Mesendoderm (in vitro differentiated cells): ENCODE data around the gene MRPS5.

Experiments
- DNase-seq: peaks from one replicate; pipeline ENCODE4 v3.0.0; 2013
- H2AK5ac ChIP-seq: 2 replicates; pipeline ENCODE4 v1.6.1; 2013; ENCODE audit warnings: low read length, inconsistent platforms
- H2BK120ac ChIP-seq: 2 replicates; pipeline ENCODE4 v1.6.1; 2013; ENCODE audit warnings: low read depth, mild to moderate bottlenecking, low read length, moderate library complexity, mixed read lengths
- H2BK15ac ChIP-seq: replicated peaks from 2 replicates; pipeline ENCODE4 v1.6.1; 2013; ENCODE audit warnings: low read depth, mild to moderate bottlenecking, moderate library complexity
- H2BK5ac ChIP-seq: 2 replicates; pipeline ENCODE4 v1.6.1; 2013; ENCODE audit warnings: low read length, inconsistent platforms
- H3K18ac ChIP-seq: 2 replicates; pipeline ENCODE4 v1.6.1; 2013; ENCODE audit warnings: mild to moderate bottlenecking, low read length, mixed read lengths
- H3K23ac ChIP-seq: one replicate; pipeline ENCODE4 v1.6.1; 2013; ENCODE audit warnings: low read length
- H3K27ac ChIP-seq: 2 replicates; pipeline ENCODE4 v1.5.1; 2013; ENCODE audit warnings: low read depth, mild to moderate bottlenecking, inconsistent platforms, low read length, moderate library complexity
- H3K27me3 ChIP-seq: 2 replicates; pipeline ENCODE4 v1.6.1; 2013; ENCODE audit warnings: low read length, control low read depth, mild to moderate bottlenecking, inconsistent platforms; ENCODE audit not compliant: insufficient read depth, poor library complexity
- H3K36me3 ChIP-seq: 2 replicates; pipeline ENCODE4 v1.6.1; 2013; ENCODE audit warnings: low read length, inconsistent platforms; ENCODE audit not compliant: control insufficient read depth, insufficient read depth
- H3K4ac ChIP-seq: one replicate; pipeline ENCODE4 v1.6.1; 2013; ENCODE audit warnings: low read depth, mild to moderate bottlenecking, low read length, moderate library complexity
- H3K4me1 ChIP-seq: 2 replicates; pipeline ENCODE4 v1.6.1; 2013; ENCODE audit warnings: low read depth, low read length, inconsistent platforms; ENCODE audit not compliant: control insufficient read depth
- H3K4me2 ChIP-seq: 2 replicates; pipeline ENCODE4 v1.6.1; 2013; ENCODE audit warnings: low read length
- H3K4me3 ChIP-seq: 2 replicates; pipeline ENCODE4 v1.5.1; 2013; ENCODE audit warnings: mild to moderate bottlenecking, low read length
- H3K56ac ChIP-seq: one replicate; pipeline ENCODE4 v1.6.1; 2013; ENCODE audit warnings: low read length
- H3K79me1 ChIP-seq: 2 replicates; pipeline ENCODE4 v1.6.1; 2013; ENCODE audit warnings: low read length, inconsistent platforms
- H3K79me2 ChIP-seq: 2 replicates; pipeline ENCODE4 v1.6.1; 2013; ENCODE audit warnings: mild to moderate bottlenecking, low read length; ENCODE audit not compliant: control insufficient read depth, insufficient read depth
- H3K9ac ChIP-seq: 2 replicates; pipeline ENCODE4 v1.6.1; 2013; ENCODE audit warnings: low read length, inconsistent platforms
- H4K5ac ChIP-seq: one replicate; pipeline ENCODE4 v1.6.1; 2013; ENCODE audit warnings: low read length
- H4K8ac ChIP-seq: one replicate; pipeline ENCODE4 v1.6.1; 2013; ENCODE audit warnings: low read depth, mild to moderate bottlenecking, control low read depth, low read length, moderate library complexity
- WGBS: extraction: QIAGEN DNeasy Blood & Tissue Kit; methylation state at CpG from one replicate; pipeline ENCODE4 v1.1.7; 2013; ENCODE audit warnings: low lambda C conversion rate, missing lambda C conversion rate; ENCODE audit not compliant: insufficient coverage; ENCODE audit errors: extremely low coverage; 5-methylcytosine and 5-hydroxymethylcytosine counted together

Gene MRPS5

GRCh38 chr2:95053543-95053942 lies 68.1 kb downstream of the MRPS5 start:
- WGBS: no CpG with 5 or more reads among the region's 11 CpGs
- no peak overlapping the region for H3K4me2 ChIP-seq
- no peak overlapping the region for H4K8ac ChIP-seq
- H3K36me3 ChIP-seq: no peaks in the 10 kb centered on the region
- no peak overlapping the region for H2BK120ac ChIP-seq
- H3K56ac ChIP-seq: no peak overlapping the region
- H3K79me1 ChIP-seq: no peaks in the 10 kb centered on the region
- H2BK5ac ChIP-seq: no peak overlapping the region
- H4K5ac ChIP-seq: no peak overlapping the region
- no peak overlapping the region for H2AK5ac ChIP-seq
- DNase-seq: peak; percentile 66
- H3K9ac ChIP-seq: no peak overlapping the region
- no peaks in the 10 kb centered on the region for H3K79me2 ChIP-seq
- H3K4ac ChIP-seq: no peak overlapping the region
- no peak overlapping the region for H2BK15ac ChIP-seq
- H3K18ac ChIP-seq: no peak overlapping the region
- no peak overlapping the region for H3K27ac ChIP-seq
- no peaks in the 10 kb centered on the region for H3K4me1 ChIP-seq
- H3K23ac ChIP-seq: no peak overlapping the region
- H3K27me3 ChIP-seq: no peaks in the 10 kb centered on the region
- no peak overlapping the region for H3K4me3 ChIP-seq

GRCh38 chr2:95052804-95053479 lies 68.7 kb downstream of the MRPS5 start:
- no CpG with 5 or more reads among the region's 13 CpGs for WGBS
- H2BK120ac ChIP-seq: no peak overlapping the region
- no peak overlapping the region for H3K27ac ChIP-seq
- H3K18ac ChIP-seq: no peak overlapping the region
- H3K9ac ChIP-seq: no peak overlapping the region
- H3K27me3 ChIP-seq: no peaks in the 10 kb centered on the region
- H3K23ac ChIP-seq: no peak overlapping the region
- no peak overlapping the region for H3K4me3 ChIP-seq
- H2BK5ac ChIP-seq: no peak overlapping the region
- DNase-seq: peak; percentile 28
- no peak overlapping the region for H4K8ac ChIP-seq
- no peaks in the 10 kb centered on the region for H3K79me2 ChIP-seq
- no peak overlapping the region for H3K4ac ChIP-seq
- no peak overlapping the region for H3K56ac ChIP-seq
- no peak overlapping the region for H4K5ac ChIP-seq
- H3K36me3 ChIP-seq: no peaks in the 10 kb centered on the region
- H3K4me1 ChIP-seq: no peaks in the 10 kb centered on the region
- no peaks in the 10 kb centered on the region for H3K79me1 ChIP-seq
- H2BK15ac ChIP-seq: no peak overlapping the region
- no peak overlapping the region for H3K4me2 ChIP-seq
- no peak overlapping the region for H2AK5ac ChIP-seq

GRCh38 chr2:95052307-95052706 lies 69.3 kb downstream of the MRPS5 start:
- Histone ChIP-seq H2AK5ac (no peak overlapping the region), H3K27me3 (no peaks in the 10 kb centered on the region), H3K79me2 (no peaks in the 10 kb centered on the region), H2BK5ac (no peak overlapping the region), H3K27ac (no peak overlapping the region), H3K9ac (no peak overlapping the region), H3K4me3 (no peak overlapping the region), H4K8ac (no peak overlapping the region), H3K4me1 (no peaks in the 10 kb centered on the region), H4K5ac (no peak overlapping the region), H3K36me3 (no peaks in the 10 kb centered on the region), H2BK15ac (no peak overlapping the region), H2BK120ac (no peak overlapping the region), H3K79me1 (no peaks in the 10 kb centered on the region), H3K23ac (no peak overlapping the region), H3K56ac (no peak overlapping the region), H3K4me2 (no peak overlapping the region), H3K18ac (no peak overlapping the region), H3K4ac (no peak overlapping the region)
- no peak for DNase-seq
- WGBS: no CpG with 5 or more reads among the region's 6 CpGs

DNA sequence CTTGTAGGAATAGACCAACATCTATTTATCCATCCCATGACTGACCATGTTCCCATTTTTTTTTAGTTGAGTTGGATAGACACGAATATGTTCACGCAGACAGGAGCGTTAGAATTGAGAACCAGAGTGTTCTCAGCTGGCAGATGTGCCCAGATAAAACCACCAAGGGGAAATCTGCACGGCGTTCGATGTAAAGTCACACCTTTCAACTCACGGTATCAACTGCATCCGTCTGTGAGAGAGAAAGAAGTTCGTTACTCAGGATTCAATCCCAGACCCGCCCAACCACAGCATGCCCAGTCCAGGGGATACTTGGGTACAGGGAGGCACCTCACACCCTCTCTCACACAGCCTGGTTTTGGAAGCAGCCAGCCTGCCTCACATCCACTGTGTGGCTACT lies 70.0 kb downstream of the MRPS5 start:
- no peak overlapping the region for H3K9ac ChIP-seq
- no peak overlapping the region for H3K4me3 ChIP-seq
- no CpG with 5 or more reads among the region's 10 CpGs for WGBS

DNA sequence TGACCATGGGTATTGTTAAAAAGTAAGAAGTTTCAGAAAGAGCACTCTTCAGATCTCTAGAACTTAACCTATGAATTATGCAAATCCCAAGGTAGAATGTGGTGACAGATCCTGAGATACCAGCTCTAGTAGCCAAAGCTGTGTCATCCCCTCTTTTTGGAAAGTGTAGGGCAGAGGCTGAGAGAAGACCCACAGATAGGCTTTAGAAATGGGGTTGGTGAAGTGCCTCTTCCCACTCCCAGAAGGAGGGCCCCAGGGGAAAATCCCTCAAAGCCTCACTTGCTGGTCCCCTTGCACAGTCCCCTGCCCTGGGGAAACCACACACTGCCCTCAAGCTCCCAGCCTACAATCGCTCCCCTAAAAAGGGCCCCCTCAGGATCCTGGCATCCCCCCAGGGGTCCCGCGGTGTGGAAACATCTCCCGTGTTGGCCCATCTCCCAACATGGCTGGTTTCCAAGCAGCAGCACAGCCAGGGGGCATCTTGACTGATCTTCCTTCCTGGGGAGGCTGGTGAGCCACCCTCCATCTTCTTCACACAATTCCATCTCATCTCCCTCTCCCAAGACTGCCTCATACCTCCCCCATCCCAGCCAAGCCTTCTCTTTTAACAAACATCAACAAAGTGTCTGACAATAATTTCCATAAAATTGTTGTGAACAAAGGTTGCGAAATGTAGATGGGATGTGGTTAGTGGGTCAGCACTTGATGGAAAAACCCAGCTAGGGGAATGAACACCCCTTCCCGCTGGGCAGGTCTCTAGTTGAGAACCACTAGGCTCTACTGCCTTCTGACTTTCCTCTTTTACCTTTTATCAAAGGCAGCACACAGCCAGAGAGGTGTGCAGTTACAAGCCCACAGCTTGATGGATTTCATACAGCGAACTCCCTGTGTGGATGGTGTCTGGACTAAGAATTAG lies 71.0 kb downstream of the MRPS5 start:
- H2BK120ac ChIP-seq: no peak overlapping the region
- no CpG with 5 or more reads among the region's 7 CpGs for WGBS

More for the DNA sequence above, 70.0 kb downstream of the MRPS5 start:
- no peak overlapping the region for H2AK5ac ChIP-seq
- no peak for DNase-seq
- H2BK5ac ChIP-seq: no peak overlapping the region
- H4K8ac ChIP-seq: no peak overlapping the region
- no peaks in the 10 kb centered on the region for H3K79me1 ChIP-seq
- H3K27me3 ChIP-seq: no peaks in the 10 kb centered on the region
- H3K4me1 ChIP-seq: no peaks in the 10 kb centered on the region
- H3K23ac ChIP-seq: no peak overlapping the region
- H3K18ac ChIP-seq: no peak overlapping the region
- no peak overlapping the region for H3K4ac ChIP-seq
- no peak overlapping the region for H3K4me2 ChIP-seq
- H4K5ac ChIP-seq: no peak overlapping the region
- no peaks in the 10 kb centered on the region for H3K36me3 ChIP-seq
- no peaks in the 10 kb centered on the region for H3K79me2 ChIP-seq
- no peak overlapping the region for H2BK15ac ChIP-seq
- H2BK120ac ChIP-seq: no peak overlapping the region
- H3K27ac ChIP-seq: no peak overlapping the region
- H3K56ac ChIP-seq: no peak overlapping the region

More for the DNA sequence above, 71.0 kb downstream of the MRPS5 start:
- no peak overlapping the region for H4K8ac ChIP-seq
- no peak overlapping the region for H2BK15ac ChIP-seq
- H3K18ac ChIP-seq: no peak overlapping the region
- H3K4me2 ChIP-seq: no peak overlapping the region
- H3K27ac ChIP-seq: no peak overlapping the region
- no peak overlapping the region for H3K4ac ChIP-seq
- H3K4me3 ChIP-seq: no peak overlapping the region
- no peak for DNase-seq
- H3K27me3 ChIP-seq: no peaks in the 10 kb centered on the region
- H3K23ac ChIP-seq: no peak overlapping the region
- H3K9ac ChIP-seq: no peak overlapping the region
- H2BK5ac ChIP-seq: no peak overlapping the region
- no peaks in the 10 kb centered on the region for H3K79me1 ChIP-seq
- no peak overlapping the region for H2AK5ac ChIP-seq
- H3K36me3 ChIP-seq: no peaks in the 10 kb centered on the region
- no peak overlapping the region for H4K5ac ChIP-seq
- H3K4me1 ChIP-seq: no peaks in the 10 kb centered on the region
- H3K56ac ChIP-seq: no peak overlapping the region
- H3K79me2 ChIP-seq: no peaks in the 10 kb centered on the region
